OCI-LY1 (cell line): ENCODE results near the gene SOS1.

Source experiments
- CTCF ChIP-seq: fragments of 200-600 bp; sonication (generic), shearing (Covaris generic); IDR thresholded peaks from 2 replicates; pipeline ENCODE4 v1.5.1; 2017; ENCODE audit warnings: mild to moderate bottlenecking, antibody characterized with exemption, low read length, moderate library complexity, mixed read lengths
- EZH2 ChIP-seq: fragments of 200-600 bp; sonication (generic), shearing (Covaris generic); IDR thresholded peaks from 2 replicates; pipeline ENCODE4 v1.8.0; 2017; ENCODE audit warnings: borderline replicate concordance, mixed run types, mild to moderate bottlenecking, antibody characterized with exemption, low read length, moderate library complexity, mixed read lengths

- TF ChIP-seq CTCF (no peak), EZH2 (no peak)
These were observed 138.4 kb downstream of the SOS1 start for GRCh38 chr2:38982498-38982897.
